ENCODE measurements around the gene MRC2.

DNA sequence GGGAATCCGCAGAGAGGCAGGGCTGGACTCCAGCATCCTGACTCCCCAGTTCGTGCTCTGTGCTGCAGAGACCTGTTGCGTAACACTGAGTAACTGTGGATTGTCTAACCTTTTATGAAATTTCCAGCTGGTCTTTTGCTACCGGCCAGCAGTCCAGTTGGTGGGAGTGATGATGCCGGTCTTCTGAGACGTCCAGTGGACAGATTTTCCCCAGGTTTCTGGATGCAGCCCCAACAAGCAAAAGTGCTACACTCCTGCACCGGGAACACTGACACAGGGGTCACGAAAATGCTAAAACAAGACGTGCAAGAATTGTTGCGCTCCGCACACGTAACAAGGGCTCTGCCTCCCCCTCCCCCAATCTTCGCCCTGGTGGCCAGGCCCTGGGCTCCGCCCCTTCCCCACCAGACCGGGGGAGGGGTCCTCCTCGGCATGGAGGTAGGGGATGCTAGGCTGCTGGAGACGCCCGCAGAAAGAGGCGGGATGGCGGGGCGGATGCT lies 701 bp upstream of the MRC2 start:
- TF ChIP-seq, protein P1, sequence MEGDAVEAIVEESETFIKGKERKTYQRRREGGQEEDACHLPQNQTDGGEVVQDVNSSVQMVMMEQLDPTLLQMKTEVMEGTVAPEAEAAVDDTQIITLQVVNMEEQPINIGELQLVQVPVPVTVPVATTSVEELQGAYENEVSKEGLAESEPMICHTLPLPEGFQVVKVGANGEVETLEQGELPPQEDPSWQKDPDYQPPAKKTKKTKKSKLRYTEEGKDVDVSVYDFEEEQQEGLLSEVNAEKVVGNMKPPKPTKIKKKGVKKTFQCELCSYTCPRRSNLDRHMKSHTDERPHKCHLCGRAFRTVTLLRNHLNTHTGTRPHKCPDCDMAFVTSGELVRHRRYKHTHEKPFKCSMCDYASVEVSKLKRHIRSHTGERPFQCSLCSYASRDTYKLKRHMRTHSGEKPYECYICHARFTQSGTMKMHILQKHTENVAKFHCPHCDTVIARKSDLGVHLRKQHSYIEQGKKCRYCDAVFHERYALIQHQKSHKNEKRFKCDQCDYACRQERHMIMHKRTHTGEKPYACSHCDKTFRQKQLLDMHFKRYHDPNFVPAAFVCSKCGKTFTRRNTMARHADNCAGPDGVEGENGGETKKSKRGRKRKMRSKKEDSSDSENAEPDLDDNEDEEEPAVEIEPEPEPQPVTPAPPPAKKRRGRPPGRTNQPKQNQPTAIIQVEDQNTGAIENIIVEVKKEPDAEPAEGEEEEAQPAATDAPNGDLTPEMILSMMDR (IDR thresholded peaks at IDR 0.05) = no peak
- TF ChIP-seq ZFX (IDR thresholded peaks at IDR 0.05; ENCODE audit: borderline replicate concordance) = no peak

Data from 22Rv1 (cell line).